Measurements from ENCODE around the gene CBLL1. TPM values are rescaled to one million over a fixed set of nuclear protein-coding genes. Genes with fewer than 3 reads are reported as not detected.

The CBLL1 gene
- total RNA-seq, 2 donors from 2014 or later: 15.0 to 16.2 TPM

- WGBS, 2 donors: 52 to 70% methylated on average over 1 of the region's 1 CpG
- DNase-seq (no peak), ATAC-seq (no peak)
- no peaks in the 10 kb centered on the region for H3K27me3 ChIP-seq
- H3K9me3 ChIP-seq: no peaks in the 10 kb centered on the region
- intact Hi-C loops (cut with DNase I): no loop called here
- no peaks in the 10 kb centered on the region for H3K36me3 ChIP-seq (replicated peaks in 1 of 2; ENCODE audit: insufficient read depth in 1 of 2, low read depth in 2 of 2)
- H3K4me3 ChIP-seq: no peak overlapping the region
- TF ChIP-seq CTCF (IDR thresholded peaks at IDR 0.05) (no peak), POLR2A (IDR thresholded peaks at IDR 0.05) (no peak)
- H3K27ac ChIP-seq: no peak overlapping the region
- H3K4me1 ChIP-seq: no peaks in the 10 kb centered on the region
These were observed 24.3 kb downstream of the CBLL1 start for GRCh38 chr7:107768263-107768662.

- no peak overlapping the region for H3K4me3 ChIP-seq
- no peaks in the 10 kb centered on the region for H3K27me3 ChIP-seq
- no peaks in the 10 kb centered on the region for H3K4me1 ChIP-seq
- TF ChIP-seq POLR2A (IDR thresholded peaks at IDR 0.05) (no peak), CTCF (IDR thresholded peaks at IDR 0.05) (no peak)
- H3K27ac ChIP-seq: no peak overlapping the region
- no peaks in the 10 kb centered on the region for H3K9me3 ChIP-seq
- intact Hi-C loops (cut with DNase I): no loop called here
- DNase-seq (no peak), ATAC-seq (no peak)
- 44 to 54% methylated on average over 2 of the region's 2 CpGs for whole genome bisulfite sequencing, 2 donors
- H3K36me3 ChIP-seq (replicated peaks in 1 of 2; ENCODE audit: insufficient read depth in 1 of 2, low read depth in 2 of 2): no peaks in the 10 kb centered on the region
These were observed 29.1 kb downstream of the CBLL1 start for GRCh38 chr7:107773027-107773426.

- Histone ChIP-seq H3K4me1 (peaks cover 5% of the 10 kb centered on the region), H3K9me3 (no peaks in the 10 kb centered on the region), H3K27me3 (no peaks in the 10 kb centered on the region), H3K27ac (no peak overlapping the region), H3K4me3 (no peak overlapping the region), H3K36me3 (replicated peaks in 1 of 2; ENCODE audit: insufficient read depth in 1 of 2, low read depth in 2 of 2) (no peaks in the 10 kb centered on the region)
- ATAC-seq (no peak), DNase-seq (no peak)
- no peak for TF ChIP-seq CTCF (IDR thresholded peaks at IDR 0.05)
- no peak for TF ChIP-seq POLR2A (IDR thresholded peaks at IDR 0.05)
- intact Hi-C loops (cut with DNase I): no loop called here
- 85 to 89% methylated on average over 3 of the region's 3 CpGs for WGBS, 2 donors
These were observed 33.8 kb downstream of the CBLL1 start for GRCh38 chr7:107777702-107778101.

GRCh38 chr7:107778283-107778682, 34.3 kb downstream of the CBLL1 start:
- no peak for ATAC-seq

More at GRCh38 chr7:107778283-107778682, 34.3 kb downstream of the CBLL1 start:
- WGBS, 2 donors: 53 to 62% methylated on average over 4 of the region's 4 CpGs
- no peaks in the 10 kb centered on the region for H3K36me3 ChIP-seq (replicated peaks in 1 of 2; ENCODE audit: insufficient read depth in 1 of 2, low read depth in 2 of 2)
- no peaks in the 10 kb centered on the region for H3K27me3 ChIP-seq
- intact Hi-C loops (cut with DNase I): no loop called here
- TF ChIP-seq POLR2A (IDR thresholded peaks at IDR 0.05) (no peak), CTCF (IDR thresholded peaks at IDR 0.05) (no peak)
- H3K9me3 ChIP-seq: no peaks in the 10 kb centered on the region
- no peak overlapping the region for H3K27ac ChIP-seq
- no peak overlapping the region for H3K4me3 ChIP-seq
- H3K4me1 ChIP-seq: peaks cover 10% of the 10 kb centered on the region
- no peak for DNase-seq

Data from body of pancreas (tissue), 4 donors.